ENCODE data around the gene PIP5KL1.

Gene PIP5KL1

DNA sequence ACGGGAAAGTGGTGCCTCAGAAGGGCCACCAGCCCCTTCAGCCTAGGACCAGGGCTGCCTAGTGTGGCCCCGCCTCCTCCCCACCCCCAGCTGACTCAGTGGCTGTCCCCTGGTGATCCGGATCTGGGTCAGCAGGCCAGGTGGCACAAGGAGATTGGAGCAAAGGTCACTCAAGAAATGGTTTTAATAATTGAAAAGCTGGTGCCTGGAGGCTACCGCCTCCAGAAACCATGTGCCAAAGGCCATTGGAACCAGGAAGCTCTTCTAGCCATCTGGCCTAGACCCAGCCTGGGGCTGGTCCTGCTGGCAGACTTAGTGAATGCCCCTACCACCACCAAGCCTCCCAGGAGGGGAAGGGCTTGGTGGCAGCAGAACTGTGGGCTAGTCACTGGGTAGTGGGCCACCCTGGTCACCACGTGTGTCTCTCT lies 15.2 kb downstream of the PIP5KL1 start:
- peaks cover 12 to 17% of the 10 kb centered on the region in 2 donors for H3K36me3 ChIP-seq (ENCODE audit: control insufficient read depth in 1 of 2, insufficient read depth in 2 of 2, low read length in 2 of 2)
- H3K4me3 ChIP-seq (ENCODE audit: low read depth in 1 of 2, low read length in 2 of 2): peak overlapping the region in 1 of 2 donors; percentile 43
- peaks cover 51 to 59% of the 10 kb centered on the region in 2 donors for H3K4me1 ChIP-seq (ENCODE audit: control insufficient read depth in 1 of 2, insufficient read depth in 2 of 2, low read length in 2 of 2)
- H3K9ac ChIP-seq (ENCODE audit: low read depth in 1 of 2, low read length in 2 of 2): peak overlapping the region; percentile 8 to 48
- H3K27ac ChIP-seq (ENCODE audit: low read depth, low read length): no peak overlapping the region
- H3K27me3 ChIP-seq (ENCODE audit: control insufficient read depth in 1 of 2, insufficient read depth in 2 of 2, low read length in 2 of 2): no peaks in the 10 kb centered on the region
- no peaks in the 10 kb centered on the region for H3K9me3 ChIP-seq (ENCODE audit: control insufficient read depth in 1 of 2, low read length in 2 of 2)

DNA sequence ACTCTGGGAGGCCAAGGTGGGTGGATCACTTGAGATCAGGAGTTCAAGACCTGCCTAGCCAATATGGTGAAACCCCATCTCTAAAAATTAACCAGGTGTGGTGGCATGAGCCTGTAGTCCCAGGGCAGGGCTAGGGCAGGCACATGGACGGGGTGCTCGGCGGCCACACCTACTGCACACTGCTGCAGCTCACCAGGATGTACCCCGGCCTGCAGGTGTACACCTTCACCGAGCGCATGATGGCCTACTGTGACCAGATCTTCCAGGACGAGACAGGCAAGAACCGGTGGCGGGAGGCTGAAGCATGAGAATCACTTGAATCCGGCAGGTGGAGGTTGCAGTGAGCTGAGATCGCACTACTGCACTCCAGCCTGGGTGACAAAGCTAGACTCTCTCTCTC lies 16.9 kb downstream of the PIP5KL1 start:
- H3K9me3 ChIP-seq (ENCODE audit: control insufficient read depth in 1 of 2, low read length in 2 of 2): no peaks in the 10 kb centered on the region
- H3K4me1 ChIP-seq (ENCODE audit: control insufficient read depth in 1 of 2, insufficient read depth in 2 of 2, low read length in 2 of 2): peaks cover 43 to 50% of the 10 kb centered on the region in 2 donors
- H3K27ac ChIP-seq (ENCODE audit: low read depth, low read length): no peak overlapping the region
- peaks cover 19 to 21% of the 10 kb centered on the region in 2 donors for H3K36me3 ChIP-seq (ENCODE audit: control insufficient read depth in 1 of 2, insufficient read depth in 2 of 2, low read length in 2 of 2)
- H3K9ac ChIP-seq (ENCODE audit: low read depth in 1 of 2, low read length in 2 of 2): no peak overlapping the region
- H3K27me3 ChIP-seq (ENCODE audit: control insufficient read depth in 1 of 2, insufficient read depth in 2 of 2, low read length in 2 of 2): no peaks in the 10 kb centered on the region
- no peak overlapping the region for H3K4me3 ChIP-seq (ENCODE audit: low read depth in 1 of 2, low read length in 2 of 2)

DNA sequence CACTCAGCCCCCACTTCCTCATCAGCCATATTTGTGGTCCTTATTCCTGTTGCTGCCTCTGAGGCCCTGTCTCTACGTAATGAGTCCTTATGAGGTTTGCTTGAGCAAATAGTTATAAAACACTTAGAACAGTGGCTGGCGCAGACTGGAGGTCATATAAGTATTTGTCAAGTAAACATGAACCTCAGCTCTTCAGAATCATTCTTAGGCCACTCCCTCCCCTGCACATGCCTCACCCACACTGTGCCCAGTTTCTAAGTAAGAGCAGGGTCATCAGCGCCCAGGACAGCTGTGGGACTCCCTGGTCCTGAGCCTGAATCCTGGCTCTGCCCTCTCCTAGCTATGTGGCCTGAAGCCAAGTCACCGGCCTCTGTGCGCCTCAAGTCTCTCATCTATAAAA lies 17.7 kb downstream of the PIP5KL1 start:
- Histone ChIP-seq H3K4me3 (ENCODE audit: low read depth in 1 of 2, low read length in 2 of 2) (no peak overlapping the region), H3K27ac (ENCODE audit: low read depth, low read length) (no peak overlapping the region), H3K36me3 (ENCODE audit: control insufficient read depth in 1 of 2, insufficient read depth in 2 of 2, low read length in 2 of 2) (peaks cover 19 to 25% of the 10 kb centered on the region in 2 donors)

DNA sequence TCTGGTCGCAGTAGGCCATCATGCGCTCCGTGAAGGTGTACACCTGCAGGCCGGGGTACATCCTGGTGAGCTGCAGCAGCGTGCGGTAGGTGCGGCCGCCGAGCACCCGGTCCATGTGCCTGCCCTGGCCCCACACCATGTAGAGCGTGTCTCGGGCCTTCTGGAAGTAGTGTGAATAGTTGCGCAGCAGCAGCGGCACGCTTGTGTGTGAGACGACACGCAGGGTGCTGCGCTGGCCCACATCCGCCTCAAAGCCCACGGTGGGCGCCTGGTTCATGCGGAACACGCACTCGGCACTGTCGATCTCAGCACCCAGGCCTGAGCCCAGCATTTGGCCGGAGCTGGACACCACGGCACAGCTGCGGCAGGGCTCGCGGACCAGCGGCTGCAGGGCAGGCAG lies 18.3 kb downstream of the PIP5KL1 start:
- Histone ChIP-seq H3K4me3 (ENCODE audit: low read depth in 1 of 2, low read length in 2 of 2) (no peak overlapping the region), H3K9ac (ENCODE audit: low read depth in 1 of 2, low read length in 2 of 2) (no peak overlapping the region), H3K27ac (ENCODE audit: low read depth, low read length) (no peak overlapping the region), H3K4me1 (ENCODE audit: control insufficient read depth in 1 of 2, insufficient read depth in 2 of 2, low read length in 2 of 2) (peaks cover 30 to 39% of the 10 kb centered on the region in 2 donors), H3K27me3 (ENCODE audit: control insufficient read depth in 1 of 2, insufficient read depth in 2 of 2, low read length in 2 of 2) (no peaks in the 10 kb centered on the region), H3K9me3 (ENCODE audit: control insufficient read depth in 1 of 2, low read length in 2 of 2) (no peaks in the 10 kb centered on the region), H3K36me3 (ENCODE audit: control insufficient read depth in 1 of 2, insufficient read depth in 2 of 2, low read length in 2 of 2) (peaks cover 19 to 25% of the 10 kb centered on the region in 2 donors)

More for the DNA sequence above, 17.7 kb downstream of the PIP5KL1 start:
- peak overlapping the region in 1 of 2 donors; percentile 32 for H3K9ac ChIP-seq (ENCODE audit: low read depth in 1 of 2, low read length in 2 of 2)
- H3K27me3 ChIP-seq (ENCODE audit: control insufficient read depth in 1 of 2, insufficient read depth in 2 of 2, low read length in 2 of 2): no peaks in the 10 kb centered on the region
- no peaks in the 10 kb centered on the region for H3K9me3 ChIP-seq (ENCODE audit: control insufficient read depth in 1 of 2, low read length in 2 of 2)
- H3K4me1 ChIP-seq (ENCODE audit: control insufficient read depth in 1 of 2, insufficient read depth in 2 of 2, low read length in 2 of 2): peaks cover 35 to 43% of the 10 kb centered on the region in 2 donors

DNA sequence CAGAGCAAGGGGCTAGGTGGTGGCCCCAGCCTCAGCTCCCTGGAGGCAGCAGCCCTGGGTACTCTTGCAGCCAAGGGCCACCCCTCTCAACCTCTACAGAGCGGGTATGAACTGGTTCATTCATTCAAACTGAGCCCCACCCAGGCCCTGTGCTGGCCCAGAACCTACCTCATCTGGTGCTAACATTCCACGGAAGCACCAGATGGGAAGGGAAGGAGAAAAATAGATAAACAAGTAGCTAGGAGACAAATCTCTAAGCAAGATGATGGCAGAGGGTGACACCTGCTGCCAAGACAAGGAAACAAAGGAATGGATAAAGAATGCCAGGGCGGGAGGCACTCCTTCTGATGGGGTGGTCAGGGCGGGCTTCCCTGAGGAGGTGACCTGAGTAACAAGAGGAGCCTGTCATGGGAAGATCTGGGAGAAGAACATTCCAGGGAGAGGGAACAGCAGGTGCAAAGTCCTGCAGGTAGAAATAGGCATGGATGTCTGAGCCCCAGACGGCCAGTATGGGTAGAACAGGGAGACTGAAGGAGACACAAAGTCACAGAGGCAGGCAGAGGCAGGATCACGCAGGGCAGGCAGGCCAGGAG lies 19.9 kb downstream of the PIP5KL1 start:
- Histone ChIP-seq H3K9ac (ENCODE audit: low read depth in 1 of 2, low read length in 2 of 2) (no peak overlapping the region), H3K27ac (ENCODE audit: low read depth, low read length) (no peak overlapping the region), H3K4me3 (ENCODE audit: low read depth in 1 of 2, low read length in 2 of 2) (no peak overlapping the region), H3K36me3 (ENCODE audit: control insufficient read depth in 1 of 2, insufficient read depth in 2 of 2, low read length in 2 of 2) (peaks cover 19 to 25% of the 10 kb centered on the region in 2 donors), H3K4me1 (ENCODE audit: control insufficient read depth in 1 of 2, insufficient read depth in 2 of 2, low read length in 2 of 2) (peaks cover 30 to 41% of the 10 kb centered on the region in 2 donors), H3K9me3 (ENCODE audit: control insufficient read depth in 1 of 2, low read length in 2 of 2) (no peaks in the 10 kb centered on the region), H3K27me3 (ENCODE audit: control insufficient read depth in 1 of 2, insufficient read depth in 2 of 2, low read length in 2 of 2) (no peaks in the 10 kb centered on the region)

DNA sequence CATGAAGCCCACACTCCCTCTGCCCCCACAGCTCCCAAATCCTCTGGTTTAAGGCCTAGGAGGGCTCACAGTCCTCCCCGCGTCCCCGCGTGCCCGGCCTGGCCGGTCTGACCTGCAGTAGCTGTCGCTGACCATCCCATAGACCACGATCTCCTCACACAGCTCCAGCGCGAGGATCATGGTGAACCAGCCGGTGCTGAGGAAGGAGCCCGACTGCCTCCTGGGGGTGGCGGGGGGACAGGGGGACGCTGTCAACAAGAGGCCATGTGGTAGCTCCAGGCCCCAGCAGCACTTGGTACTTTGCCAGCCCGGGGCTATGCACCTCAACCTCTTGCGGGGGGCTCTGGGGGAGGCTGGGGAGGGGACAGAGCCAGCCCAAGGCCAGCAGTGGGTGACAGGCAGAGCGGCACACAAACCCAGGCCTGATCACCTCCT lies 20.7 kb downstream of the PIP5KL1 start:
- H3K27me3 ChIP-seq (ENCODE audit: control insufficient read depth in 1 of 2, insufficient read depth in 2 of 2, low read length in 2 of 2): no peaks in the 10 kb centered on the region
- H3K9me3 ChIP-seq (ENCODE audit: control insufficient read depth in 1 of 2, low read length in 2 of 2): no peaks in the 10 kb centered on the region
- no peak overlapping the region for H3K4me3 ChIP-seq (ENCODE audit: low read depth in 1 of 2, low read length in 2 of 2)
- H3K27ac ChIP-seq (ENCODE audit: low read depth, low read length): no peak overlapping the region
- peaks cover 19 to 25% of the 10 kb centered on the region in 2 donors for H3K36me3 ChIP-seq (ENCODE audit: control insufficient read depth in 1 of 2, insufficient read depth in 2 of 2, low read length in 2 of 2)
- peaks cover 30 to 41% of the 10 kb centered on the region in 2 donors for H3K4me1 ChIP-seq (ENCODE audit: control insufficient read depth in 1 of 2, insufficient read depth in 2 of 2, low read length in 2 of 2)
- no peak overlapping the region for H3K9ac ChIP-seq (ENCODE audit: low read depth in 1 of 2, low read length in 2 of 2)

DNA sequence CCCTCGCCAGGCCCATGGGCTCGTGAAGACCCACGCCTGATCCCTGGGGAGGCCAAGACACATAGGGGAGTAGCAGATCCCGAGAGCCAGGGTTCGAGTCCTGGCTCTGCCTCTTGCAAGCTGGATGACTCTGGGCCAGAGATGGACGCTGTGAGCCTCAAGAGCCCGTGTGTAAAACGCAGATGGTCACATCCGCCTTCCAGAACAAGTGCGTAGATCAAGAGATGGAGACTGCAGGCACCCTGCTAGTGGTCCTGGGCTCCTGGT lies 22.0 kb downstream of the PIP5KL1 start:
- H3K4me1 ChIP-seq (ENCODE audit: control insufficient read depth in 1 of 2, insufficient read depth in 2 of 2, low read length in 2 of 2): peaks cover 39 to 49% of the 10 kb centered on the region in 2 donors
- H3K27me3 ChIP-seq (ENCODE audit: control insufficient read depth in 1 of 2, insufficient read depth in 2 of 2, low read length in 2 of 2): no peaks in the 10 kb centered on the region
- H3K9ac ChIP-seq (ENCODE audit: low read depth in 1 of 2, low read length in 2 of 2): no peak overlapping the region
- H3K9me3 ChIP-seq (ENCODE audit: control insufficient read depth in 1 of 2, low read length in 2 of 2): no peaks in the 10 kb centered on the region
- H3K4me3 ChIP-seq (ENCODE audit: low read depth in 1 of 2, low read length in 2 of 2): no peak overlapping the region
- peaks cover 19 to 25% of the 10 kb centered on the region in 2 donors for H3K36me3 ChIP-seq (ENCODE audit: control insufficient read depth in 1 of 2, insufficient read depth in 2 of 2, low read length in 2 of 2)
- H3K27ac ChIP-seq (ENCODE audit: low read depth, low read length): no peak overlapping the region

DNA sequence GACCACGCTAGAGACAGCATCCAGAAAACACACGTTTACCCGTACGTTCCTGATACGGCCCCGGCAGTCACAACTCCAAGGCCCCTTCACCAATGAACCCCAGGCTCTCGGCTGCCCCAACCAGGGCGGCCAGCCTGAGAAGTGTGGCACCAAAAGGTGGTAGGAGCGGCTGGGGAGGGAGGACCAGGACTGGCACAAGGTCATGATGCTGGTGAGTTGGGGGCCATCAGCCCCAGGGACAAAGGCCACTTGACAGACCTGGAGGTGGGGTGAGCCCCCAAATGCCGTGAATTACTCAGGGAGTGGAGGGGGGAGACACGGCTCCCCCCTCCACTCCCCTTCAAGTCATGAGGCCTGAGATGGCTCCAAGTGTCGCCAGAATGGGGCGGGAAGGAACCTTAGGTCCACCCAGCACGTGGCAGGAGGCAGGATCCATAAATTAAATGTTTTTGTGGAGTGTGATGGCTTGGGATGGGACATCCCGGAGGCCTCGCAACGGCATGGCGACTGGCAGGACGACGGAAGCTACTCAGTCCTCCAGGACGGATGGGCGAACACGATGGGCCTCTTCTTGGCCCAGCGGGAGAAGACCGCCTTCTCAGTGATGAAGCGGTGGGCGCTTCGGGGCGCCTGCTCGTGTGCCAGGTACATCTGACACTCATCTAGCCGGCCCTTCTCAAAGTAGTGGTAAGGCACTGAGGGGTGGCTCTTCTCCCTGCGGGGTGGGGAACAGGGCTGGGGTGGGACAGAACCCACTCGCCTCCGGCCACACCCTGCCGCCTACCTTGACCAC lies 22.5 kb downstream of the PIP5KL1 start:
- Histone ChIP-seq H3K27ac (ENCODE audit: low read depth, low read length) (no peak overlapping the region), H3K9ac (ENCODE audit: low read depth in 1 of 2, low read length in 2 of 2) (no peak overlapping the region), H3K4me3 (ENCODE audit: low read depth in 1 of 2, low read length in 2 of 2) (no peak overlapping the region), H3K4me1 (ENCODE audit: control insufficient read depth in 1 of 2, insufficient read depth in 2 of 2, low read length in 2 of 2) (peaks cover 42 to 53% of the 10 kb centered on the region in 2 donors), H3K27me3 (ENCODE audit: control insufficient read depth in 1 of 2, insufficient read depth in 2 of 2, low read length in 2 of 2) (no peaks in the 10 kb centered on the region), H3K9me3 (ENCODE audit: control insufficient read depth in 1 of 2, low read length in 2 of 2) (no peaks in the 10 kb centered on the region), H3K36me3 (ENCODE audit: control insufficient read depth in 1 of 2, insufficient read depth in 2 of 2, low read length in 2 of 2) (peaks cover 19 to 25% of the 10 kb centered on the region in 2 donors)

DNA sequence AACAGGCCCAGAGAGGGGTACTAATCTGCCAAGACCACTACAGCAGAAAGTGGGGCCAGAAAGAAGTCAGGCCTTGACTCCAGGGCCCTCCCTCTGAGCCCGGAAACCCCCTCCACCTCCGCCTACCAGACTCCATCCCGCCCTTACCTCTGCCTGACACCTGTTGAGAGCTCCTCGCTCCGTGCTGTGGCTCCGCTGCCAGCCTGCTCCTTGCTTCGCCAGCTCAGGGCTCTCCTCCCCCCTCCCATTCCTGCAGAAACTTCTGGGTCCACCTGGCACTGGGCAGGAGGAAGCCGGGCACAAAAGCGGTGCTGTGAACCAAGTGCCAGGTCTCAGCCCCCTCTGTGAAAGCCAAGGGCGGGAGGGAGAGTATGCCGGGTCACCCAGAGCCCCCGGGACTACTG lies 24.8 kb downstream of the PIP5KL1 start:
- H3K36me3 ChIP-seq (ENCODE audit: control insufficient read depth in 1 of 2, insufficient read depth in 2 of 2, low read length in 2 of 2): peaks cover 8 to 9% of the 10 kb centered on the region in 2 donors
- peak overlapping the region; percentile 75 for H3K27ac ChIP-seq (ENCODE audit: low read depth, low read length)
- peaks cover 35 to 41% of the 10 kb centered on the region in 2 donors for H3K4me1 ChIP-seq (ENCODE audit: control insufficient read depth in 1 of 2, insufficient read depth in 2 of 2, low read length in 2 of 2)
- H3K27me3 ChIP-seq (ENCODE audit: control insufficient read depth in 1 of 2, insufficient read depth in 2 of 2, low read length in 2 of 2): no peaks in the 10 kb centered on the region
- H3K9me3 ChIP-seq (ENCODE audit: control insufficient read depth in 1 of 2, low read length in 2 of 2): no peaks in the 10 kb centered on the region
- peak overlapping the region in 1 of 2 donors; percentile 50 for H3K4me3 ChIP-seq (ENCODE audit: low read depth in 1 of 2, low read length in 2 of 2)
- peak overlapping the region; percentile 34 to 63 for H3K9ac ChIP-seq (ENCODE audit: low read depth in 1 of 2, low read length in 2 of 2)

DNA sequence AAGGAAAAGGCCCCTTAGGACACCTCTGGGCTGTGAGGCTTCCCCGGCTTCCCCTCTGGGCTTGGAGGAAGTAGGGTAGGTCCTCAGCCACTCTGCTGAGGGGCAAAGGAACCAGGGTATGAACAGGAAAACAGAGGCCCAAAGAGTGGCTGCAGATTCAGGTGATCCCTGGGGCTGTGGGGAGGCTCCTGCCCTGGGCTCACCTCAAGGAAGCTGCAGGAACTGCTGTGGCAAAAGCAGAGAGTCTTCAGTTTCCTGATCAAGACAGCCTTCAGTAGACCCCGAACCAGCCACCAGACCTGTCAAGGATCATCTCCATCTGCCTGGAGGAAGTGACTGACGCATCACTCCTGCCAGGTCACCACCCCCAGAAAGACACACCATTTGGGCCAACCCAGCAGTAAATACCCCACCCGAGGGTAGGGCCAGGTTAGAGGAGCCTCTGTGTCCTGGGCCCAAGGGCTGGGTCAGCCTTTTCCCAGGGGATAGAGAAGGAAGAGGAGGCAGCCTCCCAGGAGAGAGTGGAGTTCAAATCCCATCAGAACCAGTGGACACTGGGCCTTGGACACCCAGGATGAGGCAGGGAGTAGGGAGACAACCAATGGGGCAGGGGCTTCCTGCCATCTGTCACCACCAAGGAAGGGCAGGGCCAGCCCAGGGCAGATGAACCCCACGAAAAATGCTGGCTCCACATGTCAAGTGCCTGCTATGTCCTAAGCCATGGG lies 25.4 kb downstream of the PIP5KL1 start:
- Histone ChIP-seq H3K27ac (ENCODE audit: low read depth, low read length) (peak overlapping the region; percentile 75), H3K27me3 (ENCODE audit: control insufficient read depth in 1 of 2, insufficient read depth in 2 of 2, low read length in 2 of 2) (no peaks in the 10 kb centered on the region), H3K9me3 (ENCODE audit: control insufficient read depth in 1 of 2, low read length in 2 of 2) (no peaks in the 10 kb centered on the region), H3K9ac (ENCODE audit: low read depth in 1 of 2, low read length in 2 of 2) (peak overlapping the region; percentile 34 to 63), H3K36me3 (ENCODE audit: control insufficient read depth in 1 of 2, insufficient read depth in 2 of 2, low read length in 2 of 2) (peaks cover 6 to 8% of the 10 kb centered on the region in 2 donors), H3K4me3 (ENCODE audit: low read depth in 1 of 2, low read length in 2 of 2) (peak overlapping the region; percentile 26 to 50), H3K4me1 (ENCODE audit: control insufficient read depth in 1 of 2, insufficient read depth in 2 of 2, low read length in 2 of 2) (peaks cover 35 to 42% of the 10 kb centered on the region in 2 donors)

Measured in duodenal mucosa (tissue), 2 donors.